NCI-H146 treated with DMSO at 0.1 percent for 48 hours (cell line): ENCODE data around the gene CCDC171.
"Not testable (repeated sequence)": the region's sequence is repeated elsewhere in the genome, so short reads cannot be mapped to it uniquely, and the experiment has no call there.

Experiments used
- DNase-seq: peaks from one replicate; lab custom pipeline; 2025; ENCODE audit not compliant: unreplicated experiment; lab: John Stamatoyannopoulos, UW

The CCDC171 gene

DNA sequence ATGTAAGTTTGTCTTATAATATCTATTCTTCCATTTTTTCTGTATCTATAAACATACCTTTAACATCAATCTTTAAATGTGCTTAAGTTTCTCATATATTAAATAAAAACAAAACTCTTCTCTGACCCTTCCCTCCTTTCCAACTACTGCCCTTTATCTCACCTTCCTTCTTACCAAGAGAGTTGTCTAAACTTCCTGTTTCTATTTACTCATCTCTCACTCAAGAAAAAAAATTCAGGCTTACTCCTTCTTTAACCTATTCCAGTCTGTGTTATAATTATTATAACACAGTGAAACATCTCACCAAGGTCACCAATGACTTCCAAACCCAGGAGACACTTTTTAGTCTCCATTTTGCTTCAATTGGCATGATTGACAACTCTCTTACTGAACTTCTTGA, 140.9 kb downstream of the CCDC171 start:
- no peak for DNase-seq

DNA sequence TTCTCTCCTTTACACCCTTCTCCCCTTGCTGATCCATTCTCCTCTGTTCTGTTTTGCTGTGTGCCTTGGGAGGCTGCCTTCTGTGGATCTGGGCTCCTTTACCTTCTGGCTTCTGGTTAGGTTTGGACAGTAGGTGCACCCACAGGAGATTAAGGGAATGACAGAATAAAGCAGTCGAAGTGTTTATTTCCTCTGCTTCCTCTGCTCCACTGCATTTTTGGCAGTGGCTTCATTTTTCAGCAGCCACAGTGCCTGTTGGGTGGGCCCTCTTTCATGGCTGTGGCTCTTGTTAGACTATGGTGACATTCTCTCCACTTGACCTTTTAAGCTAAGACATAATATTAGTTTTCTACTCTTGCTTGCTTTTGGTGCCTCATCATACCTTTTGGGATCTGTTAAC, 144.1 kb downstream of the CCDC171 start:
- no peak for DNase-seq

DNA sequence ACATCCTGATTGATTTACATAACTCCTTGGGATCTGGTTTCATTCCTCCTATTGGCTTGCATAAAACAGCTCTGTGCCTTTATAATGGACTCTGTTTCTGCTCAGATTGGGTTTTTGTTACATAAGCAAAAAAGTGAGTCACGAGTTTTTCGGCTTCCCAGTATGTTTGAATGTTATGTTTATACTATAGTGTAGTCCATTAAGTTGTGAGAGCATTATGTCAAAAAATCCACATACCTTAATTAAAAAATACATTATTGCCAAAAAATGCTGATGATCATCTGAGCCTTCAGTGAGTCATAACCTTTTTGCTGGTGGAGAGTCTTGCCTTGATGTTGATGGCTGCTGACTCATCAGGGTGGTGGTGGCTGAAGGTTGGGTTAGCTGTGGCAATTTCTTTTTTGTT, 144.6 kb downstream of the CCDC171 start:
- no peak for DNase-seq

DNA sequence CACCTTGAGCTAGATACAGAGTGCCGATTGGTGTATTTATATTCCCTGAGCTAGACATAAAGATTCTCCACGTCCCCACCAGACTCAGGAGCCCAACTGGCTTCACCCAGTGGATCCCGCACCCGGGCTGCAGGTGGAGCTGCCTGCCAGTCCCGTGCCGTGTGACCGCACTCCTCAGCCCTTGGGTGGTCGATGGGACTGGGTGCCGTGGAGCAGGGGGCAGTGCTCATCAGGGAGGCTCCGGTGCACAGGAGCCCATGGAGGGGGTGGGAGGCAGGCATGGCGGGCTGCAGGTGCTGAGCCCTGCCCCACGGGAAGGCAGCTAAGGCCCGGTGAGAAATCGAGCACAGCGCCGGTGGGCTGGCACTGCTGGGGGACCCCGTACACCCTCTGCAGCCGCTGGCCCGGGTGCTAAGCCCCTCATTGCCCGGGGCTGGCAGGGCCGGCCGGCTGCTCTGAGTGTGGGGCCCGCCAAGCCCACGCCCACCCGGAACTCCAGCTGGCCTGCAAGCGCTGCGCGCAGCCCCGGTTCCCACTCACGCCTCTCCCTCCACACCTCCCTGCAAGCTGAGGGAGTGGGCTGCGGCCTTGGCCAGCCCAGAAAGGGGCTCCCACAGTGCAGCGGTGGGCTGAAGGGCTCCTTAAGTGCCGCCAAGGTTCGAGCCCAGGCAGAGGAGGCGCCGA, 147.2 kb downstream of the CCDC171 start:
- not testable (repeated sequence) for DNase-seq

DNA sequence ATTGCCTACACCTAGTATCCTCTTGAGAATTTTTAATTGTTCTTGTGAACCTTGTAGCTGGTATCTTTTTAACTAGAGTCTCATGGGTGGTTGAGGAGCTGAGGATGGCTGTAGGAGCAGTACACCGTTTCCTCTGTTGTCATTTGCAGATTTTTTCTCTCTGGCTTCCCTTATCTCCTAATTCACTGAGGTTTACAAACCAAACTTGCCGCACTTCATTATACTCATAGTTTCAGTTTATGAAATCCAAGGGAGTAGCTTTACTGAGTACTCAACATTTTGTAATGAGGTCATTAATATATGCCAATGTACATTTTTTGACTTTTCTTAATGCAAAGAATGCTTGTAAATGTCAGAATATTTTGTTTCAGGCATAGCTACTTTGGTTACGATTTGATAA, 154.2 kb downstream of the CCDC171 start:
- DNase-seq = no peak

DNA sequence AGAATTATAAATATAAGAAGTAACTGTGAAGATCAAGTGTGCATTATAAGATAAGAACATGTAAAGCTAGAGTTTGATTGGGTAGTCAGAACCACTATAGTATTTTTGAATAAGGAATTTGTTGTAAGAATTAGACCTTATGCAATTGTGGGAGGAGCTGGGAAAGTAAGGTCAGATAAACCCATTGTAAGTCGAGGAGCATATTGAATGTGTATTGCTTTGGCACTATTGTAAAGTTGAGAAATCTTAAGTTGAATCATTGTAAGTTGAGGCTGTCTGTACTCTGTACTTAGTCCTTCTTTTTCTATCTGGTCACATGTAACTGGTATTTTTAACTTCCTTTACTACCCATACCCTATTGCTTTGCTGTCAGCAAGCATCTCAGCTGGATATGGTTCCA, 158.7 kb downstream of the CCDC171 start:
- no peak for DNase-seq

DNA sequence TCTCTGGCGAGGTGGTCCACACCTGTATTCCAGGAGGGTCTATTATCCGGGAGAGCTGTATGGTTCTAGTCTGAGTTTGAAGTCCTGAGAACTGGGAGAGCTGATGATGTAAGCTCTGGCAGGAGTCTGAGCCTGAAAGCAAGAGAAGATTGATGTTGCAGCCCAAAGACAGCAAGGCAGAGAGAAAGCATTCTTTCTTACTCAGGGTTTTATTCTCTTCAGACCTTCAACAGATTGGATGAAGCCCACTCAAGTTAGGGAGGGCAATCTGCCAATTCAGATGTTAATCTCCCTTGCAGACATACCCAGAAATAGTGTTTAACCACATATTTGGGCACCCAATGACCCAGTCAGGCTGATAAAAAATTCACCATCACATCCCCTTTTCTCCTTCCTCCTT, 159.1 kb downstream of the CCDC171 start:
- no peak for DNase-seq

DNA sequence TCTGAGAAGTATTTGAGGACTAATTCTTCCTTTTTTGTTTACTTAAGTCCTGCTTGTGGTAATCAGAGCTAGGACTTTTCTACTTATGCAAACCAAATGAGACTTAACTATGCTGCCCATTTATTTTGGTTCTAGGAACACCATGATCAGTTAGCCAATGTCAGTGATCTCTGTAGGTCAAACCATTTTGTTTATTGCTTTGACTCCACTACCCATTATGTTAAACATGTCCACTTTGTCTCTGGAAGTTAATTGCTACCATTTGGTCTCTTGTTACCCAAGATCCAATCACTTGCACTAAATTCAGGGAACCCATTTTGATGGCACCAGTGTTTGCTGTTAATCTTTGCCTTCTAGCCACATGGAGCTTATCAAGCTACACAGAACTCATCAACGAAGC, 161.9 kb downstream of the CCDC171 start:
- DNase-seq = no peak

DNA sequence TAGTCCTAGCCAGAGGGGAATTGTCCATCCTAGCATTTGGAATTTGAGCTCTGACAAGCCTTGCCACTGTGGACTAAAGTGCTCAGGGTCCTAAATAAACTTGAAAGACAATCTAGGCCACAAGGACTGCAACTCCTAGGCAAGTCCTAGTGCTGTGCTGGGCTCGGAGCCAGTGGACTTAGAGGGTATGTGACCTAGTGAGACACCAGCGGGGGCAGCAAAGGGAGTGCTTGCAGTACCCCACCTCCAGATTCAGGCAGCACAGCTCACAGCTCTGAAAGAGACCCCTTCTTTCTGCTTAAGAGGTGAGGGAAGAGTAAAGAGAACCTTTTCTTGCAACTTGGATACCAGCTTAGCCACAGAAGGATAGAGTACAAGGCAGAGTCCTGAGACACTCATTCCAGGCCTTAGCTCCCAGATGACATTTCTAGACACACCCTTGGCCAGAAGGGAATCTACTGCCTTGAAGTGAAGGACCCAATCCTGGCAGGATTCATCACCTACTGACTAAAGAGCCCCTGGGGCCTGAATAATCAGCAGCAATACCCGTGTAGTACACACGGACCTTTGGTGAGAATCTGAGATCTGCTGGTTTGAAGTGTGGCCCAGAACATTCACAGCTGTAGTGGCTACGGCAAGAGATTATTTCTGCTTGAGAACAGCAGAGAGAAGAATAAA, 164.6 kb downstream of the CCDC171 start:
- no peak for DNase-seq

DNA sequence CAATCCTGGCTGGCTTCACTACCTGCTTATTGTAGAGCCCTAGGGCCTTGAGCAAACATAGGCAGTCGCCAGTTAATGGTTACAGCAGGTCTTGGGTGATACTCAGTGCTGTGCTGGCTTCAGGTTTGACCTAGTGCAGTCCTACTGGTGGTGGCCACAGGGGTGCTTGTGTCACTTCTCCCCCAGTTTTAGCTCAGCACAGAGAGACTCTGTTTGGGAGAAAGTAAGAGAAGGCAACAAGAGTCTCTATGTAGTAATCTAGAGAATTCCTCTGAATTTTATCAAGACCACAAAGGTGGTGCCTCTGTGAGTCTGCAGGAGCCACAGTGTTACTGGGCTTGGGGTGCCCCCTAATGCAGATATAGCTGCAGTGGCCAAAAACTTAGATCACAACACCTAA, 165.6 kb downstream of the CCDC171 start:
- no peak for DNase-seq

DNA sequence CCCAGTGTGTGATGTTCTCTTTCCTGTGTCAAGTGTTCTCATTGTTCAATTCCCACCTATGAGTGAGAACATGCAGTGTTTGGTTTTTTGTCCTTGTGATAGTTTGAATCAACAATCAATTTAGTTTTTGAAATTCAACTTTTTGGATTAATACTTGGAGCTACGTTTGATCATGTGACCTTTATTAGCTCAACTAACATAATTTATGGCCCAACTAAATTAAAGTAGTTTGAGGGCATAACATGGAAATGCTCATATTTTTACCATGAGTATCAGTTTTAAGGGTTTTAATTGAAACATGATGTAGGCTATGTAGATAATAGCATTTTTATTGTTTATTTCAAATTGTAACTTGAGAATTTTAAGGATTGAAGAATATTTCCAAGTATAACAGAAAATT, 168.0 kb downstream of the CCDC171 start:
- DNase-seq = no peak

DNA sequence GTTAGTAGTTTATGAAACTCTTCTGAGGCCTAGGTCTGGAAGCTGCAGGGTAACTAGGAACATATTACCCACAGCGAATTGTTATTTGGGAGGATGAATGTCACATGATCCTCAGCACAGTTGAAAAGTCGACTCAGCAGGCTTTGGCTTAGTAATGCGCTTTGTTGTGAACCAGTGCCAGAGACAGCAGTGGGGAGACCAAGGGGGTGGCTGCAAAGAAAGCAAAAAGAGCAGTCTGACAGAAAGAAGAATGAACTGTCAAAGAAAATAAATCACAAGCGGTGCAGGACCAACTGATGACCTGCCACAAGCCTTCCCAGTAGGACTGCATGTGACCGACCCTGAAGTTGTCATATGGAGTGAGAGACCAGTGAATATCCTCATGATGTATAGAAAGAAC, 170.0 kb downstream of the CCDC171 start:
- DNase-seq = no peak

DNA sequence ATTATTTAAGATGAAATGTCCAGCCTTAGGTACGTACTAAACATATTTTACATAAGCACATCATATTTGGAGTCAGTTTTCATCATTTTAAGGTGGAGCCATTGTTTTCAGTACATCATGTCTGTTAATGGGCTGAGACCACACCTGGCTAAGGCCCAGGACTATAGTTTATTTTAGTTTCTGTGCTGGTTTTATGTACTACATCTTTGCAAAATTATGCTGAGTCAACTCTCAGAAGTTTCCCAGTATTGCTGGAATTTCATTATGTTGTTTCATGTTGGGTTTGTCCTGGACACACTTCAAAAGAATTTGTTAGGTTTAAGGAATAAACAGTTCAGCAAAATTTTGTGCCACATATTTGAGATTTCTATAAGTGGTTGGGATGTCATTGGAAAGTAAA, 171.2 kb downstream of the CCDC171 start:
- no peak for DNase-seq

DNA sequence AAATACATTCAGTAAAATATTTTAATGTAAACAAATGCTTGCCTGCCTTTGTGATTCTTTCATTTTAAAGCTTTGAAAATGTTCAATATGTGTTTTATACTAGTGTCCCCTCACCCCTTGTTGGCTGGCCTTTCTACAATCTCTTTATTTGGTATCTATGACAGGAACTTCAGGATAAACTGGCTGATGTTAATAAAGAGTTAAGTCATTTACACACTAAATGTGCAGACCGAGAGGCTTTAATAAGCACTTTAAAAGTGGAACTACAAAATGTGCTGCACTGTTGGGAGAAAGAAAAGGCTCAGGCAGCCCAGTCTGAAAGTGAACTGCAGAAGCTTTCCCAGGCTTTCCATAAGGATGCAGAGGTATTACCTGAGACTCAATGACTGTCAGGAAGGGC, 171.8 kb downstream of the CCDC171 start:
- DNase-seq = no peak

DNA sequence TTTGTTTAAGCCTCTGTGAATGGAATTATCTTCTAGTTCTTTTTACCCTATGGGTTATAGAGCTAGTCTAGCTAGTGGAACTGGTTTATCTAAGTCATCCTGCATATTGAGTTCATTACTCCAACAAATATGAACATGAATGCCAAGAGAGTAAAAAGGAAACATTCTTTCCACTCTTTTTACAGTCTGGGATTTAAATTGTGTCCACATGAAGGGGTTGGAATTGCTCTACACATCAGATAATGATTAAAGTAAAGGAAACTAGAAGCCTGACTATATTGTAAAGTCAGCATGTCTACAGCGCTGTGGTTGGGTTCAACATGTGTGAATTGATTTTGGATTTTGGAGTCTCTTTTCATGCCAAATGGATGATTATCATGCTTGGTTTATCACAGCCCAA, 173.1 kb downstream of the CCDC171 start:
- no peak for DNase-seq

DNA sequence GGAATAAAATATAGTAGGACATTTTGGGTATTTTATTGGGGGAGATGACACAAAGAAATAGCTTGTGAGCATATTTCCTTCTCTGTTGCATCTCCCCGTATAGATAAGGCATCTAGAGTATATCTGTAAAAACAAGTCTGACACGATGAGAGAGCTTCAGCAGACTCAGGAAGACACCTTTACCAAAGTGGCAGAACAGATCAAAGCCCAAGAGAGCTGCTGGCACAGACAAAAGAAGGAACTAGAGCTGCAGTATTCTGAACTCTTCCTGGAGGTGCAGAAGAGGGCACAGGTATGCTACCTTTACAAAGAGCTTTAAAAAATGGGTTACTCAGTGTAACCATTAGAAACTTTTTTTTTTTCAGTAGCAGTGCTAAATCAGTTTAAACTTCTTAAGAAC, 176.7 kb downstream of the CCDC171 start:
- no peak for DNase-seq

DNA sequence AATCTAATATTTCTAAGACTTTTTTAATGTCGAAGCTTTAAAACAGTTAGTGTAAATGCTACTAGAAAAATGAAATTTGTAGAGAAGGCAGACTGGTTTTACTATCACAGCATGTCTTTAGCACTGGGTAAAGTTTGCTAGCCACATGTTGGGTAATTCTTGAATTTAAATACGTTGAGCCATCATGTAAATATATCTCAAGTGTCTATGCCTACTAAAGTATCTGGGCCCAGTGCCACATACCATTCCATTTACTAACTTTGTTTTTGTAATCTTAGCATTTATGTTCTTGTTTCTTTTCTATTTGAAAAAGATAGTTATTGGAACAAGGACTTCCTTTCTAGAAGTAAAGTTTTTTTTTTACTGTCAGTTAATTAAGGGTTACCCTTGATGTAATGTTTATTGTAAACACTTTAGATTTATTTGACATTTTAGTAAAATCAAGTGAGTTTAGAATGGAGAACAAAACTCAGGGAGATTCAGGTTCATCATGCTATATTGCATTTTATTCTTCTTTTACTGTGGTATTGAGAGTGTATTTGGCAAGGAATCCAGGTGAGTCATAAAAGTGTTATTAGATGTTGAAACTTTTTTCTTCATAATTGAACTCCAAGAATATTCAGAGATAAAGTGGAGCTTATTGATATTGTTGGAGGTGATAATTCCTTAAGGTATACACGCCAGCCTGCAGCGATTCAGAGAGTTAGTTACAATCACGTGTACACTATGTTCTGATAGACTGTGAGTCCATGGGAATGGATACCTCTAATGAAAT, 182.4 kb downstream of the CCDC171 start:
- DNase-seq = no peak

DNA sequence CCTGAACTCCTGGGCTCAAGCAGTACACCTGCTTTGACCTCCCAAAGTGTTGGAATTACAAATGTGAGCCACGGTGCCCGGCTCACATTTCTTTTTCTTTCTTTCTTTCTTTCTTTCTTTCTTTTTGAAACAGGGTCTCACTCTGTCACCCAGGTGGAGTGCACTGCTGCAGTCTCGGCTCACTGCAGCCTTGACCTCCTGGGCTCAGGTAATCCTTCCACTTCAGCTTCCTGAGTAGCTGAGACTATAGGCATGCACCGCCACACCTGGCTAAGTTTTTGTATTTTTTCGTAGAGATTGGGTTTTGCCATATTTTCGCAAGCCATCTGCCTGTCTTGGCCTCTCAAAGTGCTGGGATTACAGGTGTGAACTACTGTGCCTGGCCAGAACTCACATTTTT, 183.7 kb downstream of the CCDC171 start:
- no peak for DNase-seq

DNA sequence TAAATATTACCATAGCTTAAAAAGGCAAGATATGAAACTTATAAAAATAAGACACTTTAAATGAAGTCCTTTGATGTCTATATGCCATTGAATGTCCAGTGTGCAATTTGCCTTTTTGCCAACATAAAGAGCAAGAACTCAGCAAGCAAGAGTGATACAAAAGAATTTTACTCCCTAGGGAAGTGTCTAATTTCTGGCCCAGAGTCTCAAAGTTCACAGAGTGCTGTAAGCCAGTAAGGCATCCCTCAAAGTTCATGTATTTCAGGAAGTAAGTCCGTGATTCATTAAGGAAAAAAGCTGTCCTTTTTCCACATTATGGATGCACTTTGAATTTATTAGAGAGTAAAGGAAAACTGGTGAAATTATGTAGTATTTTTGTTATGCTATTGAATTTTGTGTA, 185.2 kb downstream of the CCDC171 start:
- DNase-seq = no peak

DNA sequence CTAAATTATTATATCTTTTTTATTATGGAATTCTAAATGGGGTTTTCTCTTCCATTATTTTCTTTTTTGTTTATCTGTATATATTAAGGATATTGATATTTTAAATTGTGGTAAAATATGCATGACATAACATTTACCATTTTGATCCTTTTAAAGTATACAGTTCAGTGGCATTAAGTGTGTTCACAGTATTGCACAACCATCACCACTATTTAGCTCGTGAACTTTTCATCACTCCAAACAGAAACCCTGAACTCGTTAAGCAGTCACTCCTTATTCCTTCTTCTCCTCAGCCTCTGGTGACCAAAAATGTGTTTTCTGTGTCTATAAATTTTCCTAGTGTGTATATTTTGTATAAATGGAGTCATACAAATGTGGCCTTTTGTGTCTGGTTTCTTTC, 188.2 kb downstream of the CCDC171 start:
- DNase-seq = no peak

DNA sequence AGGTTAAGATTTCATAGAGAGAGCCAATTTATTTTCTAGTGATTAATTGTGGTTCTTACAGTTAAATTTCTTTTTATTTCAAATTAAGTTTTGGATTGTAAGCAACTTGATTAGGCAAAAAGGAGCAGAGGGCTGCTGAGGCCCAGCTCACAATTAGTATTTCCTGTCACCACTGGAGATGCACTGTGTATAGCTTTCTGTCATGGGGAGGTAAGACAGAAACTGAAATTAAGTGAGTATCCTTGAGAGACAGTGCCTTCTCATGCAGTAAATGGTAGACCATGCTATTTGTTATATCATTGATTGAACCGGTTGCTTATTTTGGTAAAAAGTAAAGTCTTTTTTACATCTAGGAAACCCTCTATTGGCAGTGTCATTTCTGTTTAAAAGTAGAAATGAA, 190.7 kb downstream of the CCDC171 start:
- DNase-seq = no peak

DNA sequence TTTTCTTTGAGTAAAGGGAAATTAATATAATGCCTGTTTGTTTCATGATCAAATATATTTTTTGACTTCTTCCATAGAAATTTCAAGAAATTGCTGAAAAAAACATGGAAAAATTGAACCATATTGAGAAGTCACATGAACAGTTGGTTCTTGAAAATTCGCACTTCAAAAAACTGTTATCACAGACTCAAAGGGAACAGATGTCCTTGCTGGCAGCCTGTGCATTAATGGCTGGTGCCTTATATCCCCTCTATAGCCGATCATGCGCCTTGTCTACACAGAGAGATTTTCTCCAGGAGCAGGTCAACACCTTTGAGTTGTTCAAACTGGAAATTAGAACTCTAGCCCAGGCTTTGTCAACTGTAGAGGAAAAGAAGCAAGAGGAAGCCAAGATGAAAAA, 191.4 kb downstream of the CCDC171 start:
- DNase-seq = no peak
